GM19468 (cell line): ENCODE measurements around the gene JAML.
"Not testable (repeated sequence)": the region's sequence is repeated elsewhere in the genome, so short reads cannot be mapped to it uniquely, and the experiment has no call there.

Source experiments
- ATAC-seq: cut with Tn5 transposase; IDR thresholded peaks from one replicate; pipeline ENCODE4 v1.9.1; 2021; ENCODE audit warnings: mild to moderate bottlenecking, moderate library complexity, moderate number of reproducible peaks; ENCODE audit not compliant: unreplicated experiment; ENCODE audit errors: extremely low read depth

The JAML gene

DNA sequence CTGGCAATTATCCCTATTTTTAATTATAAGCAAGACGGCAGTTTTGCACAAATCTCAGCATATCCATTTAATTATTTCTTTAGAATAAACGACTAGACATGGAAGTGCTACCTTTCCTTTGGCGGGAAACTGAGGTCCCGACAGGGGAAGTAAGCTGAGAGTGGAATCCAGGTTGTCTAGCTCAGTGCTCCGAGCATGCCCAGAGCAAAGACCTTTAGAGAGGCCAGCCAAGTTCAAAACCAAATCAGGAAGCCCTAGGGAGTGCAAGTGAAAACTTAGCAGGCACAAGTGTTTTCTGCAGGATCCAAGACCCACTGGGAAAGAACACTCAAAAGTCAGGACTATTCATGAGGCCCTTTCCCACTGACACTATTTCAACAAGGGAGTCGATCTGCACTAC is 25.7 kb downstream of the JAML start:
- ATAC-seq, result no peak

- no peak for ATAC-seq
Measured at GRCh38 chr11:118198370-118198769, 26.4 kb downstream of the JAML start.

- no peak for ATAC-seq
Measured at GRCh38 chr11:118194835-118195627, 29.8 kb downstream of the JAML start.

DNA sequence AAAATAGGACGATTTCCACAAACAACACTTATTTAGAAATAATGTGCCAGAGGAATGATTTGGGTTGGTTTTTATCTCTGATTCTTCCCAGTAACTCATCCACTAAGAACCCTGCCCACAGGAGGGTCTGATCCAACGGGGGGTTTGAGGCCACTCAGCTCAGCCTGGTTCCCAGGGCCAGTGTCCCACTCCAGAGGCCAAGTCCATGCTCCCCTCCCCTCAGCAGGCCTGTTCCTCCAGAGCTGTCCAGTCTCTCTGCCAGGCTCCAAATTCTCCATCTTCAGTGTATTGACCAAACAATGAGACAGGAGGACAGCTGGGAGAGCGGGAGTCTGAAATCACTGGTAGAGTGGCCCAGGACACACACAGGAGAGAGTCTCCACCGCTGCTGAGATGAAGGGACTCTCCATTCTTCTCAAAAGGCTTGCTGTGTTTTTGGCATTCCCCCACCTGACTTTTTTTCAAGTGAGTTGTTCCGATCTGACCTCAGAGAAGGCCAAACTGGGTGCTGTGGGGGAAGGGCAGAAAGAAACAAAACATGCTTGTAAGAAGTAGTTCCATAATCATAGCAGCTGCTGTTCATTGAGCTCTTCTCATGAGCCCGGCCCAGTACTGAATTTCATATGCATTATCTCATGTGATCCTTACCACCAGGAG is 30.8 kb downstream of the JAML start:
- ATAC-seq, result no peak

GRCh38 chr11:118192817-118193216 is 32.0 kb downstream of the JAML start:
- ATAC-seq, result not testable (repeated sequence)

DNA sequence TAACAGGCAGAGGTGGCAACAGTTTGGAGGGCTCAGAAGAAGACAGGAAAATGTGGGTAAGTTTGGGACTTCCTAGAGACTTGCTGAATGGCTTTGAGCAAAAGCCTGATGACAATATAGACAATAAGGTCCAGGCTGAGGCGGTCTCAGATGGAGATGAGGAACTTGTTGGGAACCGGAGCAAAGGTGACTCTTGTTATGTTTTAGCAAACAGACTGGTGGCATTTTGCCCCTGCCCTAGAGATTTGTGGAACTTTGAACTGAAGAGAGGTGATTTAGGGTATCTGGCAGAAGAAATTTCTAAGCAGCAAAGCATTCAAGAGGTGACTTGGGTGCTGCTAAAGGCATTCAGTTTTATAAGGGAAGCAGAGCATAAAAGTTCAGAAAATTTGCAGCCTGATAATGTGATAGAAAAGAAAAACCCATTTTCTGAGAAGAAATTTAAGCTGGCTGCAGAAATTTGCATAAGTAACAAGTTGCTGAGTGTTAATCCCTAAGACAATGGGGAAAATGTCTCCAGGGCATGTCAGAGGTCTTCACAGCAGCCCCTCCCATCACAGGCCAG is 33.8 kb downstream of the JAML start:
- not testable (repeated sequence) for ATAC-seq

- no peak for ATAC-seq
Measured at GRCh38 chr11:118186346-118187107, 38.3 kb downstream of the JAML start.

- no peak for ATAC-seq
Measured at GRCh38 chr11:118184784-118185579, 39.8 kb downstream of the JAML start.

DNA sequence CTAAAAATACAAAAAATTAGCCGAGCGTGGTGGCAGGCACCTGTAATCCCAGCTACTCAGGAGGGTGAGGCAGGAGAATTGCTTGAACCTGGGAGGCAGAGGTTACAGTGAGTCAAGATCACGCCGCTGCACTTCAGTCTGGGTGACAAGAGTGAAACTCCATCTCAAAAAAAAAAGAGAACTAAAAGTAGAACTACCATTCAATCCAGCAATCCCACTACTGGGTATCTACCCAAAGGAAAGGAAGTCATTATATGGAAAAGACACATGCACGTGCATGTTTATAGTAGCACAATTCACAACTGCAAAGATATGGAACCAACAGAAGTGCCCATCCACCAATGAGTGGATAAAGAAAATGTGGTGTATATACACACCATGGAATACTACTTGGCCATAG is 41.1 kb downstream of the JAML start:
- ATAC-seq, result not testable (repeated sequence)

DNA sequence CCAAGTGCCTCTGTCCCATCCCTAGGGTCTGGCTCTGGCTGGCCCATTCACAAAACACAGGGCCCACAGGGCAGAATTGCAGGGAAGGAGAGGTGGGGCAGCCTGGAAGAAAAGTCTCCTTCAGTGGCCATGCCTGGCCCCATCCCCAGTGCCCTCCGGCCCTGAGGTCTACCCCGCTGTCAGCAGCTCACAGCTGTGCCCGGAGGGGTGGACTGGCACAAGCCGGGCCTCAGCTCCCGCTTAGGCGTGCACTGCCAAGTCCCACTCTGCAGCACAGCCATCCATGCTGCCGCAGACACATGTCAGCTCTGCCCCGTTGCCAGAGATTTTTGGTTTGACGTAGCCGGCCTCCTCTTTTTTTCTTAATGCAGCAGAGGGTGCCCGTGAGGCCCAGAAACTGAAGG is 44.5 kb downstream of the JAML start:
- no peak for ATAC-seq

- ATAC-seq, result no peak
Measured at GRCh38 chr11:118176778-118177134, 48.1 kb downstream of the JAML start.

- ATAC-seq, result no peak
Measured at GRCh38 chr11:118175993-118176777, 48.6 kb downstream of the JAML start, which contains the start of gene SCN2B. TSS of gene SCN2B (minus strand) at chr11:118176639. CDS start at chr11:118176431, 208 bp downstream.

DNA sequence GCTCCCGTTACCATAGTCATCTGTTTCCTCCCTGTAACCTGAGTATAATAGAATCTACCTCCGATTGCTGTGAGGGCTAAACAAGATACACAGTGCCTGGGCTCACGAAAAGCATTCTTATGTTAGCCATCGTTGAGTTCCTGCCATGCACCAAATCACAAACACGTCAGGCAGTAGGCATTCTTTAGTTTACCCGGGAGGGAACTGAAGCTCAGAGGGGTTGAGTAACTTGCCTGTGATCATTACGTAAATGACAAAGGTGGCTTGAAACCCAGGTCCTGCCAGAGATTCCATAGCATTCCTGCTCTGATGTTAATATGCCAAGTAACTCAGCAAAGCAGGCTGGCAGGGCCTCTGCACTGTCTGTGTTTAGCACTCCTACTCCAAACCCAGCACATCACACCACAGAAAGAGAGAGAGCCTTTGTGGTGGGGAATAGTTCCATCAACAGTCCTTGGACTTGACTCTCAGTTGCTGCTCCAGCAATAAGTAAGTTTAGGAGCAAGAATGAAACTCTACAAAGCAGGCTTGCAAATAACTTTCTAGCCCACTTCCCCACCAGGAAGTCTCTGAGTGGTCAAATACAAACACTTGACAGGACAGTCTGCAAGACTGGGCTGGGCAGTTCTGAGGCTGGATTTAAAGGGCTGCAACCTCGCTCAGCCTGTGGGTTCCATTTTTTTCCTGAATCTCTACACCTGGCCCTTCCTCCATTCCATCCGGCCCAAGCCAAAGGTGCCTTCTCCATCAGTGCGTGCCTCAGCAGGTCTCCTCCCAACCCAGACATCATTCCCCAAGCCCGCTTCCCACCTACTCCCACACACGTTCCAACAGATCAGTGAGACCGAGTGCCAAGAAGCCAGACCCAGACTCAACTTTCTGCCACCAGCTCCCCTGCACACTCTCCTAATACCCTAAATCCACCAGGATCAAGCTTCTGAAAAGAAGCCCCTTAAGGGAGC is 49.5 kb downstream of the JAML start:
- ATAC-seq, result no peak

- ATAC-seq, result no peak
Measured at GRCh38 chr11:118174006-118174567, 50.7 kb downstream of the JAML start.

DNA sequence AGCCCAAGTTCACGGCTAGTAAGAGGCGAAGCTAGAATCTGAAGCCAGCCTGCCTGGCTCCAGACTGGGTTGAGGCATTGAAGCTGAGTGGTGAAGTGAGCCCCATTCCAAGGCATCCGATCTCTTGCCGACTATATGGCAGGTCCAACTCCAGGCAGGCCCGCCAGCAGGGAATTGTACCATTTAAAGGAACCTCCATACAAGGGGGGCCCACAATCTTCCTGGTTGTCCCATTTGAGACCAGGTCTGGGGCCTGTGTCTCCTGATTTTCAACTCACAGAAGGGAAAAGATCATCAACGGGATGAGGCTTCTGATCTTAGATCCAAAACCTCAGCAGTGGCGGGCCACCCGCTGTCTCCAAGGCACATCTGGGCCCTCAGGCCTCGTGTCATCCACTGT is 52.5 kb downstream of the JAML start:
- no peak for ATAC-seq

- ATAC-seq, result no peak
Measured at GRCh38 chr11:118171269-118172062, 53.3 kb downstream of the JAML start.

GRCh38 chr11:118170882-118171268 is 53.9 kb downstream of the JAML start:
- no peak for ATAC-seq
